Medulla oblongata (tissue), 1 donor: Measurements from ENCODE around the gene NLGN2.

Source experiments
- DNase-seq: peaks from one replicate; pipeline ENCODE4 v3.0.0-alpha.2; 2015; ENCODE audit errors: extremely low spot score

The NLGN2 gene

GRCh38 chr17:7392696-7393612, 14.7 kb upstream of the NLGN2 start:
- no peak for DNase-seq

GRCh38 chr17:7393613-7394451, 13.8 kb upstream of the NLGN2 start:
- DNase-seq = no peak

DNA sequence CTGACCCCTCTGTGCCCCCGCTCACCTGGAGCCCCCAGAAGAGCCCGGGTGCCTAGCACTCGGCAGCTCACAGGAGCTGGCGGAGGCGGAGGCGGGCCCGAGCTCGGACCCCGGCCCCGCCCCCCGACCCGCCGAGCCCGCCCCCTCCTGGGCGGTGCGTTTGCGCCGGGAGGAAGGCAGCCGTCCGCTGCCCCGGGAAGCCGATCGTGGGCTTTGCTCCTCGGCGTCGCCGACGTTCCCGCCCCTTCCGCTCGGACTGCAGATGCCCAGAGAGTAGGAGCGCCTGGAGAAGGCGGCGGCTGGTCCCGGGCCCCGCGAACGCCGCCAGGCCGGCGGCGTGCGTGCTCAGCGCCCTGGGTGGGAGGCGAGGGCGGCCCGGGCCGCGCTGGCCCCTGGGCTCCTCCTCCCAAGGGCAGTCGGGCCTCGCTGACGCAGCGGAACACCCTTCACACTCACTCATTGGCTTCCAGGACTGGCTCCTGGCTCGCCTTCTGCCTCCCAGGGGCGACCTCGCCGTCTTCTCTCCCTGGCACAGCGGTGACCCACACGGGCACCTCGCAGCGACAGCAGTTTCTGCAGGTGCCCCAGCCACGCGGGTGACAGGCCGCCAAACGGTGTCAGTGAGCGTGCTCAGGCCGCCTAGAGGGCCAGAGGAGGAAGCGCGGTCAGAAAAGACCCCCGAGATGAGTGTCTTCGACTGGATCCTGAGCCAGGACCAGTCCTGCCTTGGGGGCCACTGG, 13.0 kb upstream of the NLGN2 start, which contains the start of gene PLSCR3:
Gene PLSCR3 (minus strand): TSS at position 74 of the 740 bp plus-strand sequence. CDS start 415 bp downstream, outside the sequence.
- DNase-seq = peak; percentile 85

GRCh38 chr17:7396147-7396546, 11.5 kb upstream of the NLGN2 start:
- DNase-seq = no peak

DNA sequence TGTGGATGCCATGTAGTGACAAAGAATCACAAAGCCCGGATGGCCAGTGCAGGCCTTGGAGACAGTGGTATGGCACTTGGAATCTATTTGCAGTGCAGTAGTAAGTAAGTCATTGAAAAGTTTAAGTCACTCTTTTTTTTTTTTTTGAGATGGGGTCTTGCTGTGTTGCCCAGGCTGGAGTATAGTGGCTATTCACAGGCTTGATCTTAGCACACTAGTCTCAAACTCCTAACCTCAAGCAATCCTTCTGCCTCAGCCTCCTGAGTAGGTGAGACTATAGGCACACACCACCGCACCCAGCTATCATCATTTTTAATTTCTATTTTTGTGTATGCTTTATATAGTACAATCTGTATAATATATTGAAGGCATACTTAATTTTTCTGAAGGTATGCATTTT, 9.0 kb upstream of the NLGN2 start:
- DNase-seq = no peak

DNA sequence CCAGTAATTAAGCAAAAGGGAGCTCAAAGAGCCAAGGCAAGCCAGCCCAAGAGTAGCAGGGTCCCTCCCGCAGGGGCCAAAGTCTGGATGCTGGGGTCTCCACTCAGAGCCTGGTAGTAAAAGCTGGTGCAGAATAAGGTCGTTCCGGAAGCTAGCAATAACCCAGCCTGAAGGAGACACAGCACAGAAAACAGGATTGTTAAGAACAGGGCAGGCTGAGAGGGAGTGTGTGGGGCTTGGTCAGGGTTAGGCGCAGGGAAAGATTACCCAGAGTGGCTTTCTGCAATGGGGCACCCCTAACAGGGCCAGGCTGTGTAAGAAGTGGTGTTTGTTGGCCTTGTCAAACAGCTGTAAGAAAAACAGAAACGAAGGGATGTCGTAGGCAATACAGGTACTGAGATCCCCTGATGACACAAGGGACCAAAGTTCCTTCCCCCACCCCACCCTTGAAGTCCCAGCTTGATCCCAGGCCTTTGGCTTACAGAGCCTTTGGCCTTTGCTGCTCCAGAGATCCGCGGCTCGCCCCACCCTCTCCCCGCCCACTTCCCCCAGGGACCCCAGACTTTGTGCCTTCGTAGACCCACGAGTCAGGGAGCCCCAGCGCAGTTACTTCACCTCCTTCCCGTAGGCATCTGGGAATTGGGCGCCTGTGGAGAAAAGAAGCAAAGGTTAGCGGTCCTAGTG, 4.5 kb upstream of the NLGN2 start:
- peak; percentile 21 for DNase-seq

GRCh38 chr17:7403727-7403976, 4.0 kb upstream of the NLGN2 start:
- DNase-seq = no peak

DNA sequence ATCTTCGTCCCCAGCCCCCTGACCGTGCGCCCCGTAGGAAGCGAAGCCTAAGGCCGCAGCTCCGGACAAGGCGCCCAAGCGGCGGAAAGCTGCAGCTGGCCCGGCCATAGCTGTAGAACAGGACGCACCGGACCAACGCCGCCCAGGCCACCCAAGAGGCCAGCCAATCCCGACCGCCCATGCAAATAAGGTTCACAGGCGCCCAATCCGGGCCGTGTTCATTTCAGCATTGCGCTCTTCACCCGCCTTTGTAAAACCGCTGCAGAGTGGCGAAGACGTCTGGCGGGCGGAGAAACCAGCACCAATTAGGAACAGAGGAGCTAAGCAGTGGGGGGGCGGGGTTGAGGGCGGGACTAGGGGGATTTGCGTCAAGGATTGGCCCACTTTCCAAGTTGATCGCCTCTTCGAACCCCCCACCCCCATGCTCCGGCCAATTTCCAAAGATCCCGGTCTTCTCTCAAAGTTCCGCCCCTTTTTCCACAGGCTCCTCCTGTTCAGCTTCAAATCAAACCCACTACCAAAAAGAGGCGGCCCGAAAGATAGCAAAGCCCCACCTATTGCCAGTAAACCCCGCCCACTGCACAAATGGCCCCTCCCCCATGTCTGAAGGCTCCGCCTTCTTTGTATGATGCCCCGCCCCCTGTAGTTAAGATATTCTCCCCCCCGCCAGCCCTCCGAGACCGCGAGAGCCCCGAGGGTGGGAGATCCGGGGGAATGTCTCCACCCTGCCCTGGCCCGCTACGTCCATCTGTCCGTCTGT, 3.5 kb upstream of the NLGN2 start, which contains the start of gene TMEM256:
Gene TMEM256 (minus strand): TSS at position 121 of the 760 bp plus-strand sequence. CDS start 13 bp downstream, at position 108.
- DNase-seq = peak; percentile 100

- no peak for DNase-seq
These were observed 2.8 kb upstream of the NLGN2 start for GRCh38 chr17:7404737-7405349.

DNA sequence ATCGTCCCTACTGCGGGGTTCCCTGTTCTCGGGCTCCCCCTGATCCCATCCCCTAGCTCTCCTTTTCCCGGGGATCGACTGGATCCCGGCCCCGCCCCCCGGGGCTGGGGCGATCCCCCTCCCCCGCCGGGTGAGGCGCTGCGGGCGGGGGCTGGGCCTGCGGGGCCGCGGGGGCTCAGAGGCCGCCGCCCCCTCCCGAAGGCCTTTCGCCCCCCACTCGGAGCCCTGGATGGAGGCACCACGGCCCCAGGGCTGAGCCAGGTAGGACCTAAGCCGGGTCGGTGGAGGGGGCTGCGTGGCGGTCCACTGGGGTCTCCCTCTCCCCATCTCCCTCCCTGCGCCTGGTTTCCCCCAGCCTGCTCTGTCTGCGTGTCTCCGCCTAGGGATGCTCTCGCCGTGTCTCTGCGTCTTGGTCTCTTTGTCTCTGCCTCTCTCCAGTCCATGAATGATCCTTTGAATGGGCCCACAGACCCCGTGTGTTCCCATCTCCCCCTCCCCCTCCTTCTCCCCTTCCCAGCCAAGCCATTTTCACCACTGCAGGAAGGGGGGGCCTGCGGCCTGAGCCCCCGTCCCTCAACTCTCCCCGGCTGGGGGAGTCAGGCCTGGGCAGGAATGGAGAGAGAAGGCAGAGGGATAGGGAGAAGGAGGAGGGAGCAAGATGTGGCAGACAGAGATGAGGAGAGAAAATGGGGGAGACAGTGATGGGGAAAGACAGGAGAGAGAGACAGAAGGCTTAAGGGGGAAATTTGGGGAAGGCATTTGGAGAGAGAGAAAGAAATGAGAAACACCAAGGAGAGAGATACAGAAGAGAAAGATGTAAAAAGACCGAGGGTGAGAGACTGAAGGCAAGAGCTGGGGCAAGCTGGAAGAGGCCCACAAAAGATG, 2.1 kb upstream of the NLGN2 start:
- peak; percentile 67 for DNase-seq

DNA sequence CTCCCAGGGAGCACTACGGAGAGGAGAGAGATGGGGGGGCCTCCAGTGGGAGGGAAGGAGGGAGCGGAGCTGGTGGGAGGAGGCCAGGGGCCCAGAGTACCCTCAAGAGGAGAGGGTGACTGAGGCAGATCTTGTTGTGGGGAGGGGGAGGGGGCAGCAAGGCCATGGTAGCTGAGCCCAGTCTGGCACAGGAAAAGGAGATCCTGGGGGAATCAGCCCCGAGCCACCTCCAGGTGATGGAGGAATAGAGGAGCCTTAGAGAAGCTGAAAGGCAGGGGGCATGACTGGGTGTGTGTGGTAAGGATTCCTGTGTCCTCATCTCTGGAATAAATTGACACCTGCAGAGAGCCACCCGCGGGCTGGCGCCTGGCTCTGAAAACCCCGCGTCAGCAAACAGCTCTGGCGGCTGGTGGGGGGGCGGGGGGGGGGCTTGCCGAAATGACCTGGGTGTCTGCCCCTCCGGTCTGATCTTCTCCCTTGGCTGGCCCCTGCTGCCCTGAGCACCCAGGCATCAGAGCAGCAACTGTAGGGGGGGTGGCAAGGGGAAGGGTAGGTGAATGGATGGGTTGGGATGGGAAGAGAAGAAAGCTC, 1.3 kb upstream of the NLGN2 start:
- no peak for DNase-seq

GRCh38 chr17:7407082-7407481, 563 bp upstream of the NLGN2 start:
- DNase-seq = no peak

GRCh38 chr17:7408252-7408727, 645 bp downstream of the NLGN2 start:
- no peak for DNase-seq

- DNase-seq = no peak
These were observed 1.2 kb downstream of the NLGN2 start for GRCh38 chr17:7408863-7409262.

DNA sequence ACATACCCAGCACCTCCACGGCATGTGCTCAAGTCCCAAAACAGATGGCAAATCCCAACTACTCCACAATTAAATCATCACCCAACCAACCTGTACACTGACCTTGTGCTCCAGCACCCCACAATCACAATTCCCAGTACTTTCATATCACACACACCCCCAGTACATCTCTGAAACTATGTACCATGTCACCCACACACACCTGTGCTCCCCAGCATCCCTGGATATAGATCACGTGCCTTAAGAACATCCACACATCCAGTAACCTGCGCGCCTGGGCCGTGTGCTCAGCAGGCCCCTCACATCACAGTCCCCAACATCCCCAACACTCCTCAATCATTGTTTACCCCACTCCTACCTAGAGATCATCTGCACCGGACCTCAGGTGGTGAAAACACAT, 2.1 kb downstream of the NLGN2 start:
- DNase-seq = no peak

GRCh38 chr17:7410634-7411426, 3.2 kb downstream of the NLGN2 start:
- no peak for DNase-seq

DNA sequence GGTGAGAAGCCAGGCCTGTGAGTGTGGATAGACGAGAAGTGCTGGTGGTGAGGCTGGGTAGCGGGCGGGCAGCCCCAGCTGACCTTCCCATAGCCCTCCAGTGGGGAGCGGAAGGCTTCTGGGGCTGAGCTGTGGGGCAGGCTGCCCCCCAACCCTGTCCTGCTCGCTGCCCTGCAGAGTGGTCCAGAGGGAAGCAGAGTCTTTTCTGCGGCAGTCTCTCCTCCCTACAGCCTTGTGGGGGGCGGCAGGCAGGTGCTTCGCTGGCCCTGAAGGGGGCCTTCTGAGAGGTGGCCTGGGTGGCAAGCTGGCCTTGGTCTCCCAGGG, 3.7 kb downstream of the NLGN2 start:
- no peak for DNase-seq

GRCh38 chr17:7413346-7413985, 5.8 kb downstream of the NLGN2 start:
- no peak for DNase-seq
